GM20431 (cell line): Measurements from ENCODE around the gene CYTH3.

Experiments
- in situ Hi-C: fragments of 300-500 bp; cut with MseI, MboI; formaldehyde crosslinking; loops from one replicate; pipeline ENCODE4 v1.15.0; 2020; ENCODE audit warnings: low sequenced_read_pairs; ENCODE audit not compliant: unreplicated experiment

The CYTH3 gene

DNA sequence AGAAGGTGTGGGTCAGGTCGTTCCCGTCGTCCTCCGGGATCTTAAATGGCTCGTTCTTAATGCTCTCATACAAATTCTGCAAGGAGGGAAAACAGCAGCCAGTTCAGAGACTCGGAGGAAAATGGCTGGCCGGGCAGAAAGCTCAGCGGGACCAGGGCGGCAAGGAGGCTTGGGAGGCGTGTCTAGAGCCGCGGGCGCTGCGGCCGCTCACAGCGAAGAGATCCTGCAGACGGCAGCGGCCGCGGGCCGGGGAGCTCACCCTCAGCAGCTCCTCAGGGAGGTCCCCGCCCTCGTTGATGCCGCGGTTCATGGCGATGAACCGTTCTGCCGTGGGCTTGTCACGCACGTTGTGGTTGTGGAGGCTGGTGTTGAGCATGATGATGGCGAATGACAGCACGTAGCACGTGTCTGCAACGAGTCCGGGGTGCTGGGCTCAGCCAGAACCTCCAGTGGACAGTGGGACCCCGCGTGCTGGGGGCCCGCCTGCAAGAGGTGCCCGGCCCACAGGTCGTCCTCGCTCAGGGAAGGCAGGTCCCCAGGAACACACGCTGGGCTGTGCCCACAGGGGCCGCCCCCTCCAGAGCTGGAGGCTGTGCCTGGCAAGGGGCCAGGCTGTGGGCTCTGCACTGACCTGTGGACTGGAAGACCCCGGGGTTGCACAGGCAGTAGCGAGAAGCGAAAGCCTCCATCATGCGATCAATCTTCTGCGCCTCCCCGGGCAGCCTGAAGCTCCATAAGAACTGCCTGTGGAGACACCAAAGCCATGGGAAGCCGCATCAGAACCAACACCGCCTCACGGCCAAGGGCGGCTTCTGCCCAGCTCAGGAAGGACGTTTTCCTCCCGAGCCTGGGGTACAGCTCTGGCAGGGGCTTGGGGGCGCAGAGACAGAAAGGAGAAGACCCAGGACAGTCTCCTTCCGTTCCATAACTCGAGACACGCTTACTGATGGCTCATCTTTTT lies 101.6 kb downstream of the CYTH3 start:
- in situ Hi-C loops, result no loop called here

DNA sequence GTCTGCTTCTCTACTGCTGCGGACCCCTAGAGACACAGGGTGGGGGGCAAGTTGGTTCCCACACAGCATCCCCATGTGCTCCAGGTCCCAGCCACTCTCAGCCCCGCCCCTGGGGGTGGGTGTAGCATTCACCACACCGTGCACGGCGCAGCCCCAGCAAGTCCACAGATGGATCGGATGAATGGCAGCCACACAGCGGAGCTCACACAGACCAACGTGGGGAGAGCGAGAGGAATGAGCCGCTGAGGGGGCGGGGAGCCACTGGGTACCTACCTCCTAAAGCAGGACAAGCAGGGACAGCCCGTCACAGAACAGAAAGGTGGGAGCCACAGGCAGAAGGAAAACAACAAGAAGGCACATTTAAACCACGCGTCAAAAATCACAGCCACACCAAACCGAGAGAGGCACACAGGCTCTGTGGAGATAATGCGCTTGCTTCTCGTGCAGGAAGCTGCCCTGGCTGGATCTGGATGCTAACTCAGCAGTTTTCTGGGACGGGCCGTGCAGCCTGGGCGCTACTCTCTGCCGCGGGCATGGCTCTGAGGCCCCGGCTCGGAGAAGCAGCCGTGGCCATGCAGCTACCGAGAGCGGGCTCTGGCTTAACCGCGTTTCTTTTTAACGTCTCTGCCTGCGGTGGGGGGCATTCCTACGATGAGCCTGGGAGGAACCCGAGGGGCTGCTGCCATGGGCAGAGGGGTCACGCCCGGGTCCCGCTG lies 102.5 kb downstream of the CYTH3 start:
- in situ Hi-C loops, result no loop called here

DNA sequence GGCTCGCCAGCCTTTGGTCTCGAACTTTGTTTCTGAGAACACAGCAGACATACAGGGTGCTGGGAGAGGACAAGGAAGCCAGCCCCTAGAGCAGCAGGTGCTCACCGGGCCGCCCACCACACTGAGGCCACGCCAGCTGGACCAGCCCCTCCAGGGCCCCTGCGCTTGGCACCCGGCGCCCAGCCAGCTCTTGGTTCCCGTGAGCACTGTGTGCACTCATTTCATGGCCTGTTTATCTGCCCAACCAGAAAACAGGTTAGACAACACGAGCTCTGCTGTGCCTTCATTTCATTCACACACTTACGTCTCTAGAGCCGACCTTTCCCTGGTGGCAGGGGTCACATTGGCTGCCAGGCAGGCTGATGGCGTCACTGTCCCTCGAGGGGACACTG lies 104.0 kb downstream of the CYTH3 start:
- in situ Hi-C loops, result no loop called here

DNA sequence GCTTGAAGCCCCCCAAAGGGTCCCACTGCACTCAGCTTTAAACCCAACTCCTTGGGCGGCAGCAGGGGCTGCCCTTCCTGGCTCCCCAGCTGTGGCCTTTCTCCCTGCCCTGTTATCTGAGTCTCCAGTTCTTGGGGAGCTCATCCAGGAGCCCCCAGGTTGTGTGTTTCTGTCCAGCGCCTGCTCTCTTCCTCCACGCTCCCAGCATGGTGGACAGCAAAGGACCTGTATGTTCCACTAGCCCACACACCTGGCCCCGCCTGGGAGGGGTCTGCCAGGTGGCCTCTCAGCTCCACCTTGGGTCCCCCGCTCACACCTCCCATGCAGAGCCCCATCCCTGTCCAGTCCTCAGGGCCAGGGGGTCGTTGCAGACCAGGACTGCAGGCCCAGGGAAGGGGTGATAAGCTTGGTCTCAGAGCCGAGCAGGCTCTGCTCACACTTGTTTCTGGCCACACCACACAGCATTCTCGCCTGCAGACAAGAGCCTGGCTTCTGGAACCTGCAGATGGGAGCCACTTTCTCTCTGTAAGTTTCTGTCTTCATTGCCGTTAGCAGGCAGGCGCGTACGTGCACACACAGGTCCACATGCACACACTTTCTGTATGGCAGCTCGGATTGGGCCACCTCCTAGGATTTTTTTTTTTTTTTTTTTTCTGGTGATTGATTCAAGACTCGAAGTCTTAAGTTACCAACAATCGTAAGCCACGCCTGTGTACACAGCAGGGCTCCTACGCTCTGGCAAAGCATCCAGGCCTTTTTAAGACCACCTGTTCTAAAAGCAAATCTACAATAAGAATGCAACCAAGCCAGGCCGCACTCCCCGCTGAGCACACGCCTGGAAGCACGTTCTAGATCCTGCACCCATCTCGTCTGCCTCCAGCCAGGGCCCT lies 104.6 kb downstream of the CYTH3 start:
- in situ Hi-C loops, result no loop called here

DNA sequence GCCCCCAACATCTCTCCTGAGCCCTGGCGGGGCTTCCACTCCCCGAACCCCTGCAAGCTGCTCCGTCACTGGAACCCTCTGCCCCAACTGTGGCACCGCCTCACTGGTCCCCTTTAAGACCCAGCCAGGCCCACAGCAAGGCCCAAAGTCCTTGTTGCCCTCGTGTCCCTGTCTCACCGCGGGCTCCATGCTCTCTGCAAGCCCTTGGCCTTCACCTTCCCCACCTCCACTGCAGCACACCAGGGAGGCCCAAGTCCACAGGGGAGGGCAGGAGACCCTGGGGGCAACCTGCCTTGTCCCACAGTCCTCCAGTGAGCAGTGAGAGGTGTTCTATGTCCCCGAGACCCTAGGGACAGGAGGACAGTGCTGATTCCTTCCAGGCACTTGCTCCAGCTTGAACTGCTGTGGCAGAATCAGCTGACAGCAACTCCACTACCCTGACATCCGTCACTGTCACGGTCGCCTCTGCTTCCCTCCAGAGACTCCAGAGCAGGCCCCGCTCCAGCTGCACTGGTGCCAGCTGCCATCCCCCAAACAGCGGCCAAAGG lies 105.3 kb downstream of the CYTH3 start:
- in situ Hi-C loops, result no loop called here

DNA sequence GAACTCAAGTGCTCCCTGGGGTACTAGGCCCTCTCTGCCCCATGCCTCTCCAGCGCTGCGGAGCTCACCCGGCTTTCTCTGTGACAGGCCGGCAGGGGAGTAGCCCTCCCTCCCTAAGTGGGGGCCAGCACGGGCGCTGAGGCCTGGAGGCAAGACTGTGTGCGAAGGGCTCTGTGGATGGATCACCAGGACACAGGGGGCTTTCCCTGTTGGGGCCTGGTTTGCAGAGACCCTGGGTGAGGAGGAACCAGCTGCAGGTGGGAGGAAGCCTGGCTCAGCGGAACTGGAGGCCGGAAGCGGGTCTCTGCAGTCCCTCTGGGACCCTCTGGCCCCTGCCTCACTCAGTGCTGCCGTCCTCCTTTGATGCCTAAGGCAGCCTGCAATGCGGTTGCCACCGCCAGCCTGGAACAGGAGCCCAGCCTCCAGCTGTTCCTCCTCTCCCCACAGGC lies 106.0 kb downstream of the CYTH3 start:
- in situ Hi-C loops, result no loop called here

DNA sequence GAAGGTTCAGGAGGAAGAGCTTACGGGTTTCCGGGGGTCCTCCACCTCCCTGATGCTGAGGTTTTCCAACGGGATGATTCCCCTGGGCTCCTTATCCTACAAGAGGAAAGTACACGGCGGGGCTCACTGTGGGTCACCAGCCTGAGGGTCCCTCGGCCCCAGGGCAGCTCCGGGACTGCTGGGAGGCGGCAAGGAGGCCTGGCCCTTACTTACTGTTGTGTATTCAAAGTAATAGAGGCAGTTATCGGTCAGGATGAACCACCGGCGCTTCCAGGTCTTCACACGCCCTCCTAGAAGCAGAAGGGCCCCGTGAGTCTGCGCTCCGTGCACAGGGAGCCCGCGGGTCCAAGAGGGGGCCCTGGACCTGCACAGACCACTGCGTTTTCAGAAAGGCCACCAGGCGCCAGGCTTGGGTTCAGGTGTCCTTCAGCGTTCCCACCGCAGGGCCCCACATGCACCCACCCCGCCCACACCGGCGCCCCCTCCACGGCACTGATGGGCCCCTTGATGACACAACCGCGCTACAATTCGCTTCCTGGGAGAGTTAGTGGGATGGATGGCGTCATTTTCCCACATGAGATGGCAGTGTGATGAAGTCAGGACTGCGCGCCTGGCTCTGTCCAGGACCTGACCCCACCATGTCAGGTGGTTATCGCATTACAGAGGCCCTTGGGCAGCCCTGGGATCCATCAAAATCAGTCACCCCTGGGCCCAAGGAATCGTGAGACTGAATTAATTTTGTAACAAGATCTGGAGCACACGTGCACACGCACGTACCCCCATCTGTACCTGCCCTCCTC lies 106.7 kb downstream of the CYTH3 start:
- in situ Hi-C loops, result no loop called here

DNA sequence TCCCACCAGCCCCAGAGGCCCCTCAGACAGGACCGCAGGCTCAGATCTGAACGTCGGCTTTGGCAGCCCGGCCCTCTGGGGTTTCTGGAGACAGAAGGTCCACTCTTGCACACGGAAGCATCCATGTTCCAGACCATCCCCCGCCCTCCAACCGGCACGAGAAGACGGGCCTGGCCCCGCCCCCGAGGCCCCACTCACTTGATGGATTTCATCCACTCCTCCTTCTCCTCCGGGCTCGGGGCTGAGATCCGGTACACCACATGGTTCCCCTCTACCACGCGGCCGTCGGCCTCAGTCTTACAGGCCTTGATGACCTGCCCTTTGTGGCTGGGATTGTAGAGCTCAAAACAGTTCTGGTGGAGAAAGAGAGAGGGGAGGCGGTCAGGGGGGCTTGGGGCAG lies 107.3 kb downstream of the CYTH3 start:
- in situ Hi-C loops, result no loop called here

DNA sequence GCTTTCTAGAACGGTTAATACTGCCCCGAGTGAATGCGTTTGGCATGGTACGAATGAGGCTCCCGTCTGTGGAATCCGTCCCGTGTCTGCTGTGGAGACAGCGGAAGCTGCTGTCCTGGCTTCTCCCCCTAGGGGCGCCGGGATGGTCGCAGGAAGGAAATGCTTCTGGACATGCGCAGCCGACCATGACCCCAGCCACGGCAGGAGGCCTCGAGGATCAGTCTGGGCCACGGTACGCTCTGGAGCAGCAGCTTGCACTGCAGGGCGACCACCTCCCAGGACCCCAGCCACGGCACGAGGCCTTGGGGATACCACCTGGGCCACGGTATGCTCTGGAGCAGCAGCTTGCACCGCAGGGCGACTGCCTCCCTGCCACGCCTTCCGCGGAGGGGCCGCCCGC lies 107.9 kb downstream of the CYTH3 start:
- in situ Hi-C loops, result no loop called here

DNA sequence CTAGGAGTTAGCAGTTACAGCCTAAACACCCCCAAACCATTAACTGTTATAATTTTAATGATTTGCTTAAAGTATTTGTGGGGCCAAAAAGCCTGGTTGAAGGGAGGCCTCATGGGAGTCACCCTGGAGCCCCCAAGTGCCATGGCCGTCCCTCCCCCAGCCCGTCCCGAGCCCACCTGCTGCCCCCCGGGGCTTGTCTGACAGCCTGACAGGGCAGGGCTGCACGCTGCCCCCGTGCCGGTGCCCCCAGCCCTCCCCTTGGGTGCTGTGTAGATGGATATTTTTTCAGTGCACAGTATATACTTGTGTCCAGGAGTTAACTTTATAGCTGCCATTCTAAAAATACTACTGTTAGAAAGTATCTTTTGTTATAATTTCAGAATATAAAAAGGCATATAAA lies 108.4 kb downstream of the CYTH3 start:
- in situ Hi-C loops, result no loop called here

DNA sequence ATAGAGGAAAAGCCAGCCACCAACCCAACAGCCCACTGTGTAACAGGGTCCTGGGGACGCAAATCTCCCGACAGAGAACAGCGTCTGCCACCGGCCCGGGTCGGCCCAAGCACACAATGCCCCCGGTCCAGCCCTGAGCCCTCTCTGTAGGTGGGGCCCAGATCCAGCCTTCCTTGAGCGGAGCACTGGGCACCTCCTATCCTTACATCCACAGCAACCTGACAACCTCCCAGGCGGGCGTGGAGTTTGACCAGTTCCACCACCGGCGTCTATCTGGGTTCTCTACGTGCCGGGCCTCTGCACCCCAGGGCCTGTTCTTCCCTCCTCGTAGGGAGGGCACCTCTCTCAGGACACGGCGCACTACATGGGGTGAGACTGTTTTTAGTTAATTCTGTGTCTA lies 109.0 kb downstream of the CYTH3 start:
- in situ Hi-C loops, result no loop called here

DNA sequence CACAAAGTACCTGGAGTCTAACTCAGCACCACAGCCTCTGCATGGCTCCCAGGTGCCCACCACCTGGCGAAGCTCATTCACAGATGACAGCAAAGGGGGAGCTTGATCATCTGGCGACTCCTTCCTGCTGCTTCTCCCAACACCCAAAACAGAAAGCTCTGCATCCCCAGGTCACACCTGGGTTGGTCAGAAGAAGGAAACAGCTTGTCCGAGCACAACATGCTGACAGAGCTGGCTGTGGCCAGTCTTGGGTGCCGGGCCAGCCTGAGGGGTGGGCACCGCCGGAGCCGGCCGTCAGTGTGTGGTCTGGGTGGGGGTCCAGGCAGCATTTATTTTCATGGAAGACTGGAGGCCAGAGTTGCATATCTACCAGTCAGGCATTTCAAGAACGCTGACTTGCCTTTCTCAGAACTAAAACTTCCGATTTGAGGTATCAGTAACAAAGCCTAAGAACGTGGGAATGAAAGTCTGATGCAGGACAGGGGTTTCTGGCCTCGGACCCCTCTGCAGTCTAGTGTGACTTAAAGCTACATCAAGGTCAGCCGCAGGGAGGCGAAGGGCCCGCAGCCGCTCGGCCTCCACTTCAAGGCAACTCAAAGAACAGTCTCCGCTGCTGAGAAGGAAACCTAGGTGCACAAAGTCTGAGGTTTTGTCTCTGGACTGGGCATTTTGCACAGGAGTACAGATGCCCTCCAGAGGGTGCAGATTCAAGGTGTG lies 109.6 kb downstream of the CYTH3 start:
- in situ Hi-C loops, result no loop called here

DNA sequence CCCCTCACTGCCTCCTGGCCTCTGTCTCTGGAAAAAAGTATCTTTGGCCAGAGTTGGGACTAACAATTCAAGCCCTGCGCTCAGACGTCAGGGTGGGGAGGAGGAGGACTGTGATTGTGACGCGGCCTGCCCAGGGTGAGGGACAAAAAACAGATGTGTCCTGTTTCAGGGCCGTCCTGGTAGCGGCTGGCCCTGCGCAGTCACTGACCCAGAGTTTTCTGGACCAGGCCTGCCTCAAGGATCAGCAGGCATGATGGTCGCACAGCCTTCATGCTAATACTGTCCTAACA lies 110.1 kb downstream of the CYTH3 start:
- in situ Hi-C loops, result no loop called here

DNA sequence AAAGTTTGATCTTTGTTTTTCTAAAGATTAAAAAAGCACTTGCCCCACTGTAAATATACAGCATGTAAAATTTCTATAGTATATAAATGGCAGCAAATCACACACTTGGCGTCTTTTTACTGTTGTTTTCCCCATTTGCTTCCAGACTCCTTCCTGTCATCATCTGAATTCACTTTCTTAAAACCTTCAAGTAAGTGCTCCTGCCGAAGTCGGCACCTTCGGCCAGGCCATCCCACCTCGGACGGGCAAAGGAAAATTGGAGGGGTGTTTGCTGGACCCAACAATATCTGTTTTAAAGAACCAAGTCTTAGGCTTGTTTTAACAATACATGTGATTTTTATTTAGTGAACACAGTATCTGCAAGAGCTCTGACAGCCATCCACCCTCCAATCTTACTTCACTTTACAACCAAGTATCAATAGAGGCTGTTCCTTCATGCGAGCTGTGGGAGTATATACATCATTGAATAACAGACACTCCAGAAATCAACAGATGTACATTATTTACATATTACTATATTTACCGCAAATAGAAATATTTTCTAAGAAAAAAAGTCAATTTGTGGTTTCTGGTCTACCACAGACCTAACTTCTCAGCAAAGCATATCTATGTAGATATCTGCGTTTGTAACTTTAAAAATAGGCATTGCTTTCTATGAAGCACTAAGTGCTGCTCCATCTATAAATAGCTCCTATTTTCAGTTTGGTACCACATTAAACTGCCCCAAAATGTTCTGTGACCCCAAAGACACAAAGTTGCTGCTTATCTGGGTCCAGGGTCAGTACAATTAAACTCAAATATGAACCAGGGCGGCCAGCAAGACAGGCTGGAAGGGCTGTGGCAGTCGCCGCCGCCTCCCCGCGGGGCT lies 110.7 kb downstream of the CYTH3 start:
- in situ Hi-C loops, result no loop called here

DNA sequence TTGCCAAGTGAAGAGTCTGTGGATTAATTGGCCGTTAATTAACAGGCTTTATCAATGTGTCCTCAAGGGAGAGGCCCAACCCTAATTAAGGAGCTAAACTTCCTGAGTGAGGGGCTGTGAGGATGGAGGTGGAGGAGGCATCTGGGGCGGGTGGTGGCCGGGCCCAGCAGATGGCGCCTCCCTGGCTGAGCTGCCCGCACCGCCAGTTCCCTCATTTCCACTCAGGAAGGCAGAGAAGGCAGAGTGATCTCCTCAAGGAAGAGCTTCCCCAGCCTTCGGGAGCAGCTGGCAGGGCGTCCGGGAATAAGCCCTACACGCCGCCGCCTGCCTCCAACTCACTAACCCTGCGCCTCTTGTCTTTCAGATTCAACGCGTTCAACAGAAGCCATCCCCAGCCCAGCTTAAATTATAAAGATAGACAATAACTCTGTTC lies 112.2 kb downstream of the CYTH3 start:
- in situ Hi-C loops, result no loop called here

DNA sequence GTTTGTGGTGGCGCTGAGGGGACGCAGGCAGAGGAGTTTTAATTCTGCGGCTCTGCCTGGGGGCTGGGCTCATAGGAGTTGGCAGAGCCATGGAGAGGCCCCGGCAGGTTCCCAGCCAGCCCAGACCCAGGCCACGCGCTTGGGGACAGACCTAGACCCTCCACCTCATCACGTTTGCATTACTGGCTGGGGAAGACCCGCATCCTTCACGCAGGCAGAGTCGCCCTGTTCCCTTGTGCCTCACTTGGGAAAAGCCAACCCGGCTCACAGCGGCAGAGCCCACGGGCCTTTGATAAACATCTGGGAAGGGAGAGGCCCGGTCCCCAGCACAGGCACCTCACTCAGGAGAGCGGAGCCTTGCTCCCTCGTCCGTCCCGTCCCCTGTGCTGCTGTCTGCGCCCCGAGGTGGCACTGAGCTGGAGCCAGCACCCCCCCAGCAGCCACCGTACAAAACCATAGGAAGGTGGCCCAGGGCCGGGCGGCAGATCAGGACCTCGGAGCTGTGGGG lies 112.8 kb downstream of the CYTH3 start:
- in situ Hi-C loops, result no loop called here

DNA sequence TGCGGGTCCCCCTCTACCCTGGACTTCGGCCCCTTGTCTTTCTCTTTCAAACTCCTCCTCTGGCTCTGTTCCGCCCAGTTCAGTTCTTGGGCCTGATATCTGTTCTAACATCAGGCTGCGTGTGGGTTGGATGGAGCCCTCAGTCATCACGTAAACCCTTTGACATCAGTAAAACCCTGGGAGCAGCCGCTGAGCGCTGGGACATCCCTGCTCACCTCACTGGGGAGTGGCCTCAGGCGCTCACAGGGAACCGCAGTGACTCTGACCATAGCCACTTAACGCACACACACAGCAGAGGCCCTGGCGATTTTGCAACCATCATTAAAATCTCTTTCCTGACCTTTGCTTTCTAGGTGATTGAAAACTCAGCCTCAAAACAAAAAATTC lies 113.3 kb downstream of the CYTH3 start:
- in situ Hi-C loops, result no loop called here
